DOHH2 (cell line): Measurements from ENCODE around the gene PTPRK.

Experiments
- H3F3A ChIP-seq: fragments of 200-600 bp; sonication (generic), shearing (Covaris generic); 2 replicates; pipeline ENCODE4 v1.6.0; 2016; ENCODE audit warnings: antibody characterized with exemption, mild to moderate bottlenecking; ENCODE audit not compliant: control insufficient read depth, insufficient read depth
- H3K27ac ChIP-seq: fragments of 200-600 bp; sonication (generic); 2 replicates; pipeline ENCODE4 v1.5.1; 2014; ENCODE audit warnings: low read depth, mild to moderate bottlenecking, low read length, moderate library complexity
- H3K27me3 ChIP-seq: fragments of 200-600 bp; sonication (generic); 2 replicates; pipeline ENCODE4 v1.6.1; 2014; ENCODE audit warnings: mild to moderate bottlenecking, low read length, mixed read lengths; ENCODE audit not compliant: control insufficient read depth
- H3K36me3 ChIP-seq: fragments of 200-600 bp; sonication (generic); 2 replicates; pipeline ENCODE4 v1.6.1; 2014; ENCODE audit warnings: mild to moderate bottlenecking, low read length, moderate library complexity, mixed read lengths; ENCODE audit not compliant: control insufficient read depth
- H3K4me1 ChIP-seq: fragments of 200-600 bp; sonication (generic); 2 replicates; pipeline ENCODE4 v1.6.1; 2014; ENCODE audit warnings: mild to moderate bottlenecking, low read length, mixed read lengths; ENCODE audit not compliant: control insufficient read depth
- H3K4me2 ChIP-seq: fragments of 200-600 bp; sonication (generic); 2 replicates; pipeline ENCODE4 v1.6.0; 2014; ENCODE audit warnings: mild to moderate bottlenecking, low read length, moderate library complexity
- H3K4me3 ChIP-seq: fragments of 200-600 bp; sonication (generic); 2 replicates; pipeline ENCODE4 v1.5.1; 2014; ENCODE audit warnings: mild to moderate bottlenecking, low read length, mixed read lengths
- H3K79me2 ChIP-seq: fragments of 200-600 bp; sonication (generic); 2 replicates; pipeline ENCODE4 v1.6.1; 2014; ENCODE audit warnings: mild to moderate bottlenecking, low read length, mixed read lengths; ENCODE audit not compliant: control insufficient read depth
- H3K9me2 ChIP-seq: fragments of 200-600 bp; sonication (generic); replicated peaks from 2 replicates; pipeline ENCODE4 v1.6.1; 2014; ENCODE audit warnings: mild to moderate bottlenecking, low read length, mixed read lengths; ENCODE audit not compliant: control insufficient read depth
- H3K9me3 ChIP-seq: fragments of 200-600 bp; sonication (generic); 2 replicates; pipeline ENCODE4 v1.6.1; 2014; ENCODE audit warnings: antibody characterized with exemption, low read length, mixed read lengths; ENCODE audit not compliant: control insufficient read depth, insufficient read depth
- H4K20me1 ChIP-seq: fragments of 200-600 bp; sonication (generic); 2 replicates; pipeline ENCODE4 v1.6.0; 2014; ENCODE audit warnings: low read depth, mild to moderate bottlenecking, antibody characterized with exemption, low read length, moderate library complexity; ENCODE audit not compliant: control insufficient read depth, insufficient read depth
- EZH2phosphoT487 ChIP-seq: fragments of 200-600 bp; sonication (generic); IDR thresholded peaks from 2 replicates; pipeline ENCODE4 v1.6.1; 2017; ENCODE audit warnings: borderline replicate concordance, mild to moderate bottlenecking, antibody characterized with exemption, low read length, moderate library complexity, mixed read lengths
- TF ChIP-seq, protein P1 (sequence below): fragments of 200-600 bp; sonication (generic); IDR thresholded peaks from one replicate; pipeline ENCODE4 v1.5.1; 2014; ENCODE audit warnings: antibody characterized with exemption, mild to moderate bottlenecking, low read depth, low read length; ENCODE audit not compliant: poor library complexity, severe bottlenecking

The PTPRK gene

DNA sequence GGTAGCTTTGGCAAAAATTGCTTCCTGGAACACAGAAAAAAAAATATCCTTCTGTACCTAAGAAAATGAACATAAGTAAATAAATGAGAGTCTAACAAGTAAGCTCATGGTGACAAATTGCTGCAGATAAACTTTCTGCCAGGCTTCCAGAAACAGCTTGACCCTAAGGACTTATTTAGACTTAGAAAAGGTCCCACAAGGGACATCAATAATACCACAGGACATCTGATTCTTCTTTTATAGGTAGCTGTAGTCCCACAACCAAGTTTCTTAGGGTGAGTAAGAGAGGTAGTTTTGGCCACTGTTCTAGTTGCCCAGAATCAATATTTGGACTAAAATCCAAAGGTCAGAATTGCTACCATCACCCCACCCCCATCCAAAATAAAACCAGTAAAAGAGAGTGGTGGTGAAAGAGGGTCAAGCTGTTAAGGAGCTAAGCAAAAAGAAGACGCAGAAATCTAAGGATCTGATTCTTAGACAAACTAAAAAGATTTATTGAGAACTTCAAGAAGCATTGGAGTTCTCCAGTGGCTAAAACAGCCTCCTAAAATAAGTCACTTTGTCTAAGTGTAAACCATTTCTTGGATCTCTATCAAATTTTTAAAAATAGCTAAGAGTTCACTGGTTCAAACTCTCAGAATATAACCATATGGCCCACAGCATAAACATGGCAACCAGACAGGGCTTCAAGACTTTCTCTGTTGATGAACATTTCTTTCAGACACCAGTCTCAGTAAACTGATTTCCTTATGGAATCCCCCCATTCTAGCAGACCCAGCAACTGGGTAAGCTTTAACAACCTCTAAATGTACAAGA is 180.6 kb downstream of the PTPRK start:
- no peak for TF ChIP-seq EZH2phosphoT487
- TF ChIP-seq, protein P1, sequence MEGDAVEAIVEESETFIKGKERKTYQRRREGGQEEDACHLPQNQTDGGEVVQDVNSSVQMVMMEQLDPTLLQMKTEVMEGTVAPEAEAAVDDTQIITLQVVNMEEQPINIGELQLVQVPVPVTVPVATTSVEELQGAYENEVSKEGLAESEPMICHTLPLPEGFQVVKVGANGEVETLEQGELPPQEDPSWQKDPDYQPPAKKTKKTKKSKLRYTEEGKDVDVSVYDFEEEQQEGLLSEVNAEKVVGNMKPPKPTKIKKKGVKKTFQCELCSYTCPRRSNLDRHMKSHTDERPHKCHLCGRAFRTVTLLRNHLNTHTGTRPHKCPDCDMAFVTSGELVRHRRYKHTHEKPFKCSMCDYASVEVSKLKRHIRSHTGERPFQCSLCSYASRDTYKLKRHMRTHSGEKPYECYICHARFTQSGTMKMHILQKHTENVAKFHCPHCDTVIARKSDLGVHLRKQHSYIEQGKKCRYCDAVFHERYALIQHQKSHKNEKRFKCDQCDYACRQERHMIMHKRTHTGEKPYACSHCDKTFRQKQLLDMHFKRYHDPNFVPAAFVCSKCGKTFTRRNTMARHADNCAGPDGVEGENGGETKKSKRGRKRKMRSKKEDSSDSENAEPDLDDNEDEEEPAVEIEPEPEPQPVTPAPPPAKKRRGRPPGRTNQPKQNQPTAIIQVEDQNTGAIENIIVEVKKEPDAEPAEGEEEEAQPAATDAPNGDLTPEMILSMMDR, result no peak
- H3K9me3 ChIP-seq, result no peaks in the 10 kb centered on the region
- H3K9me2 ChIP-seq, result no peaks in the 10 kb centered on the region
- no peaks in the 10 kb centered on the region for H3K36me3 ChIP-seq
- no peak overlapping the region for H3K4me2 ChIP-seq
- no peaks in the 10 kb centered on the region for H3F3A ChIP-seq
- no peaks in the 10 kb centered on the region for H3K27me3 ChIP-seq
- H3K4me3 ChIP-seq, result no peak overlapping the region
- no peaks in the 10 kb centered on the region for H4K20me1 ChIP-seq
- no peaks in the 10 kb centered on the region for H3K4me1 ChIP-seq
- H3K79me2 ChIP-seq, result no peaks in the 10 kb centered on the region
- H3K27ac ChIP-seq, result no peak overlapping the region

DNA sequence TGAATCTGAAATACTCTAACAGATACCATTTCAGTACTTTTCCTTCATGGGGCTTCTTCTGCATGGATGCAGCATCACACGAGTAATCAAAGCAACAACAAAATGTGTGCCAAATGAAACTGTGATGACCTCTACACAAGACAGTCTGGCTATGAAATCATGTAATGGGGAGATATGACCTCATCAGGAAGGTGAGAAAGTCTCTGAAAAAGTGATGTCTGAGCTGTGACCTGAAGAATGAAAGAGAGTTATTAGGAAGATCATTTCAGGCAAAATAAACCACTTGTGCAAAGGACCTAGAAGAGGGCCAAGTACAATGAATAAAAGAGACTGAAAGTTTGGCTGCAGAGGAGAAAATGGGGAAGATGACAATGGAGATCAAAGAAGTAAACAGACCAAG is 182.8 kb downstream of the PTPRK start:
- no peaks in the 10 kb centered on the region for H3K36me3 ChIP-seq
- no peaks in the 10 kb centered on the region for H3K9me2 ChIP-seq
- H3K27ac ChIP-seq, result no peak overlapping the region
- no peak overlapping the region for H3K4me3 ChIP-seq
- H3K4me2 ChIP-seq, result no peak overlapping the region
- no peaks in the 10 kb centered on the region for H3K4me1 ChIP-seq
- no peaks in the 10 kb centered on the region for H4K20me1 ChIP-seq
- TF ChIP-seq, protein P1, result no peak
- no peak for TF ChIP-seq EZH2phosphoT487
- no peaks in the 10 kb centered on the region for H3F3A ChIP-seq
- H3K9me3 ChIP-seq, result no peaks in the 10 kb centered on the region
- H3K79me2 ChIP-seq, result no peaks in the 10 kb centered on the region
- no peaks in the 10 kb centered on the region for H3K27me3 ChIP-seq

DNA sequence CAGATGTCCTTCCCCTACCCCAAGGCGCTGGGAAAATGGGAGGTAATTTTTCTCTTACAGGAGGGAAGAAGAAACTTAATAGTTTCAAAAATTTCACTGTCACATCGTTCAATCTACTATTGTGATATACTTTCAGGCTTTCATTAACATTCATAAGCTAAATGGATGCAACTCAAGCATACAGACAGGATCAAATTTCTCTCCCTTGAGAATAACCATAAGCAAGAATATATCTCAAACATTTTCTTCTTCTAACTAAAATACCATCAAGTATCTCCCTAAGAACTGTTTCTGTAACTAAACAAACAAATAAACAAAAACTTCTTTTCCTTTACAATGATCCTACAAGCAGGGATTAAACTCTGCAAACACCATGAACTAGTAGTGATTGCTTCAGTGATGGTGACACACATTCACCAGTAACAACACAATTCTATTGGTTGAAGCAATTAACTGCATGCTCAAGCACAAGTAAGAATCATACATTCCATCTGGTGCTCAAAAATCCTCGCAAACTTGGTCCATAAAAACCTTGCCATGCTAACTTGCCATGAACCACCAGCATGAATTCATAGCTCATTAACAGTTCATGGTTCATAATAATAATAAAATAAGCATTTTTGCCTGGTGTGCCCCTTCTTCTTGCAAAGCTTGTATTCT is 183.8 kb downstream of the PTPRK start:
- Histone ChIP-seq H3K4me2 (no peak overlapping the region), H3K4me1 (no peaks in the 10 kb centered on the region), H4K20me1 (no peaks in the 10 kb centered on the region), H3F3A (no peaks in the 10 kb centered on the region), H3K27ac (no peak overlapping the region), H3K9me3 (no peaks in the 10 kb centered on the region), H3K36me3 (no peaks in the 10 kb centered on the region), H3K79me2 (no peaks in the 10 kb centered on the region), H3K9me2 (no peaks in the 10 kb centered on the region), H3K4me3 (no peak overlapping the region), H3K27me3 (no peaks in the 10 kb centered on the region)
- no peak for TF ChIP-seq EZH2phosphoT487
- TF ChIP-seq, protein P1, result no peak
